ENCODE data around the gene NOSTRIN.

GRCh38 chr2:168819829-168820489 lies 17.5 kb downstream of the NOSTRIN start:
- TF ChIP-seq FOXP2 (optimal IDR thresholded peaks at IDR 0.05; ENCODE audit: borderline replicate concordance, extremely low read depth, extremely low read length, insufficient read depth) (no peak), POLR2AphosphoS5 (IDR thresholded peaks at IDR 0.05; ENCODE audit: low read depth, low read length) (no peak), REST (IDR thresholded peaks at IDR 0.05; ENCODE audit: insufficient read depth in 1 of 2, low read depth in 2 of 2, low read length in 2 of 2) (no peak), SIN3A (IDR thresholded peaks at IDR 0.05; ENCODE audit: borderline replicate concordance, insufficient read depth, low read length) (no peak)

Data from PFSK-1 (cell line).